Measurements from ENCODE around the gene SRRM1. TPM values are rescaled to one million over a fixed set of nuclear protein-coding genes. Genes with fewer than 3 reads are reported as not detected.
A peak's percentile ranks its signal among the peaks of the same experiment; 100 is the strongest.

The SRRM1 gene
- total RNA-seq, 1 experiment from 2014 or later: 160 TPM

DNA sequence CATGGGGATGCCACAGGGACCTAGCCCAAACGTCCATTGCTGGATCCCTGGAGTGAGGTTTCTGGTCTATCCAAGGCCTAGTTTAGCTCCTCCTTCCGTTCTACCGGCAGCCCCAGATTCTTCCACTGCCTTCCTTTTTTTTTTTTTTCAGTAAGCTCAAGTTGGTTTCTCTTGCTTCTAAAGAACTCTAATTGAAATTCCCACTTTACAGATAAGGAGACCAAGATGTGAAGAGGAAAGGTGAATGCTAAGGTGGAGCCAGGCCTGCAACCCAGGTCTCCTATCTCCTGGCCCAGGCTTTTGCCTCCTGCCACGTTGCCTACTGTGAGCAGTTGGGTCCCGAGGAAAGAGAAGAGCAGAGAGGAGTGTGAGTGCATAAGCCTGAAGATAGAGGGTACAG, 70.6 kb downstream of the SRRM1 start:
- Histone ChIP-seq H3K36me3 (ENCODE audit: control insufficient read depth, insufficient read depth, low read length) (no peaks in the 10 kb centered on the region), H3K4me1 (ENCODE audit: control insufficient read depth, insufficient read depth, low read length) (no peaks in the 10 kb centered on the region), H3K27ac (ENCODE audit: low read length) (no peak overlapping the region), H3K9me3 (ENCODE audit: control insufficient read depth, insufficient read depth, low read depth, low read length) (no peaks in the 10 kb centered on the region), H3K27me3 (ENCODE audit: control insufficient read depth, insufficient read depth, low read length) (no peaks in the 10 kb centered on the region), H3K4me3 (ENCODE audit: low read depth in 2 of 2, low read length in 2 of 2) (no peak overlapping the region)
- in situ Hi-C loops (cut with HindIII; ENCODE audit: low pct_unique_long_range_greater_than_20kb, low sequenced_read_pairs): no loop called here
- ATAC-seq (no peak), DNase-seq (ENCODE audit: low read depth, low spot score) (no peak)
- TF ChIP-seq, protein P1, sequence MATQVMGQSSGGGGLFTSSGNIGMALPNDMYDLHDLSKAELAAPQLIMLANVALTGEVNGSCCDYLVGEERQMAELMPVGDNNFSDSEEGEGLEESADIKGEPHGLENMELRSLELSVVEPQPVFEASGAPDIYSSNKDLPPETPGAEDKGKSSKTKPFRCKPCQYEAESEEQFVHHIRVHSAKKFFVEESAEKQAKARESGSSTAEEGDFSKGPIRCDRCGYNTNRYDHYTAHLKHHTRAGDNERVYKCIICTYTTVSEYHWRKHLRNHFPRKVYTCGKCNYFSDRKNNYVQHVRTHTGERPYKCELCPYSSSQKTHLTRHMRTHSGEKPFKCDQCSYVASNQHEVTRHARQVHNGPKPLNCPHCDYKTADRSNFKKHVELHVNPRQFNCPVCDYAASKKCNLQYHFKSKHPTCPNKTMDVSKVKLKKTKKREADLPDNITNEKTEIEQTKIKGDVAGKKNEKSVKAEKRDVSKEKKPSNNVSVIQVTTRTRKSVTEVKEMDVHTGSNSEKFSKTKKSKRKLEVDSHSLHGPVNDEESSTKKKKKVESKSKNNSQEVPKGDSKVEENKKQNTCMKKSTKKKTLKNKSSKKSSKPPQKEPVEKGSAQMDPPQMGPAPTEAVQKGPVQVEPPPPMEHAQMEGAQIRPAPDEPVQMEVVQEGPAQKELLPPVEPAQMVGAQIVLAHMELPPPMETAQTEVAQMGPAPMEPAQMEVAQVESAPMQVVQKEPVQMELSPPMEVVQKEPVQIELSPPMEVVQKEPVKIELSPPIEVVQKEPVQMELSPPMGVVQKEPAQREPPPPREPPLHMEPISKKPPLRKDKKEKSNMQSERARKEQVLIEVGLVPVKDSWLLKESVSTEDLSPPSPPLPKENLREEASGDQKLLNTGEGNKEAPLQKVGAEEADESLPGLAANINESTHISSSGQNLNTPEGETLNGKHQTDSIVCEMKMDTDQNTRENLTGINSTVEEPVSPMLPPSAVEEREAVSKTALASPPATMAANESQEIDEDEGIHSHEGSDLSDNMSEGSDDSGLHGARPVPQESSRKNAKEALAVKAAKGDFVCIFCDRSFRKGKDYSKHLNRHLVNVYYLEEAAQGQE (IDR thresholded peaks at IDR 0.05; ENCODE audit: insufficient read depth in 1 of 2, low read depth in 2 of 2, low read length in 1 of 2): no peak
- TF ChIP-seq SIN3A (IDR thresholded peaks at IDR 0.05; ENCODE audit: borderline replicate concordance, insufficient read depth, low read depth, low read length): no peak
- TF ChIP-seq POLR2AphosphoS5 (IDR thresholded peaks at IDR 0.05; ENCODE audit: low read depth, low read length): no peak
- TF ChIP-seq, protein P2, sequence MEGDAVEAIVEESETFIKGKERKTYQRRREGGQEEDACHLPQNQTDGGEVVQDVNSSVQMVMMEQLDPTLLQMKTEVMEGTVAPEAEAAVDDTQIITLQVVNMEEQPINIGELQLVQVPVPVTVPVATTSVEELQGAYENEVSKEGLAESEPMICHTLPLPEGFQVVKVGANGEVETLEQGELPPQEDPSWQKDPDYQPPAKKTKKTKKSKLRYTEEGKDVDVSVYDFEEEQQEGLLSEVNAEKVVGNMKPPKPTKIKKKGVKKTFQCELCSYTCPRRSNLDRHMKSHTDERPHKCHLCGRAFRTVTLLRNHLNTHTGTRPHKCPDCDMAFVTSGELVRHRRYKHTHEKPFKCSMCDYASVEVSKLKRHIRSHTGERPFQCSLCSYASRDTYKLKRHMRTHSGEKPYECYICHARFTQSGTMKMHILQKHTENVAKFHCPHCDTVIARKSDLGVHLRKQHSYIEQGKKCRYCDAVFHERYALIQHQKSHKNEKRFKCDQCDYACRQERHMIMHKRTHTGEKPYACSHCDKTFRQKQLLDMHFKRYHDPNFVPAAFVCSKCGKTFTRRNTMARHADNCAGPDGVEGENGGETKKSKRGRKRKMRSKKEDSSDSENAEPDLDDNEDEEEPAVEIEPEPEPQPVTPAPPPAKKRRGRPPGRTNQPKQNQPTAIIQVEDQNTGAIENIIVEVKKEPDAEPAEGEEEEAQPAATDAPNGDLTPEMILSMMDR (IDR thresholded peaks at IDR 0.05): no peak
- TF ChIP-seq TCF7L2 (IDR thresholded peaks at IDR 0.05; ENCODE audit: low read depth, low read length): no peak
- intact Hi-C loops (cut with micrococcal nuclease; ENCODE audit: unreplicated experiment): no loop called here
- BruUV-seq (replicated peaks): no TSS peak
- ChIA-PET POLR2A (no interaction called here), CTCF (no interaction called here)

- DNase-seq (ENCODE audit: low read depth, low spot score) (no peak), ATAC-seq (0 out of 2 replicates have a peak, but pooled peaks have one; percentile 17)
- no peak for TF ChIP-seq TCF7L2 (IDR thresholded peaks at IDR 0.05; ENCODE audit: low read depth, low read length)
- TF ChIP-seq POLR2AphosphoS5 (IDR thresholded peaks at IDR 0.05; ENCODE audit: low read depth, low read length): no peak
- TF ChIP-seq, protein P2 (IDR thresholded peaks at IDR 0.05): no peak
- Histone ChIP-seq H3K27me3 (ENCODE audit: control insufficient read depth, insufficient read depth, low read length) (no peaks in the 10 kb centered on the region), H3K36me3 (ENCODE audit: control insufficient read depth, insufficient read depth, low read length) (no peaks in the 10 kb centered on the region), H3K4me1 (ENCODE audit: control insufficient read depth, insufficient read depth, low read length) (no peaks in the 10 kb centered on the region), H3K9me3 (ENCODE audit: control insufficient read depth, insufficient read depth, low read depth, low read length) (no peaks in the 10 kb centered on the region), H3K4me3 (ENCODE audit: low read depth in 2 of 2, low read length in 2 of 2) (no peak overlapping the region), H3K27ac (ENCODE audit: low read length) (no peak overlapping the region)
- POLR2A ChIA-PET: no interaction called here
- in situ Hi-C loops (cut with HindIII; ENCODE audit: low pct_unique_long_range_greater_than_20kb, low sequenced_read_pairs) (no loop called here), intact Hi-C loops (cut with micrococcal nuclease; ENCODE audit: unreplicated experiment) (no loop called here)
- CTCF ChIA-PET: no interaction called here
- no TSS peak for BruUV-seq (replicated peaks)
Measured at GRCh38 chr1:24714859-24715520, 71.9 kb downstream of the SRRM1 start.
